HG02623 (cell line): ENCODE results near the gene COMMD10.
A peak's percentile ranks its signal among the peaks of the same experiment; 100 is the strongest.

Source experiments
- ATAC-seq: cut with Tn5 transposase; IDR thresholded peaks from one replicate; pipeline ENCODE4 v1.9.1; 2021; ENCODE audit warnings: moderate library complexity; ENCODE audit not compliant: unreplicated experiment

Gene COMMD10

DNA sequence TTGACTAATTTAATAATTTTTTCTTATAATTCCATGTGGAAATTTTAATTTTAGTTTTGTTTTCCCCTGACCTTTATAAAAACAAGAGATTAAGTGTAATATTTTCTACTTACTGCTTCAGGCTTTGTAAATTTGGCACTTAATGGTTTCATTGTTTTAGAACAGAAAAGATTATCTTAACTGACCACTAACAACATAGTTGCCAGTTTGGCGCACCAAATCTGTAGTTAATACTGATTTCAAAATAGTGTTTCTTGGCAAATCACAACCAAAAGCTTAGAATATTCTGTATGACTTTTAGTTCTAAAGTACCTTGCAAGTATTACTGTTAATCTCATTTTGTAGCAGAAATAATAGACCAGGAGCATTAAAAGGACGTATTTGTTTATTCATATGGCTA lies 124.3 kb downstream of the COMMD10 start:
- no peak for ATAC-seq

DNA sequence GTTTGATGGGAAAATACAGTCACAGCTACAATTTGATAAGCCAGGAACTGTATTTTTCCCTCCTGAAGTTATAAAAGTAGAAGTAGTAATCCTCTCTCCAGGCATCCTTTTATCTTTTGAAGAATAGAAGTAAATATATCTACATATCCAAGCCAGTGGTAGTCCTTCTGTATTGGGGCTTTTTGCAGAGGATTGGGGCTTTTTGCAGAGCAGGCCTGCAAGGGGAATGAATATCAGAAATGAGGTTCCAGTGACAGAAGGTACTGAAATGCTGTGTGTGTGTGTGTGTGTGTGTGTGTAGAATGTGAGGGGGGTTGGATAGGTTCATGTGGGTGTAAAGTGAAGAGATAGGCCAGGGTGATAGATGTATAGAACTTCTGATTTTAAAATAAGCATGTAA lies 127.4 kb downstream of the COMMD10 start:
- no peak for ATAC-seq

DNA sequence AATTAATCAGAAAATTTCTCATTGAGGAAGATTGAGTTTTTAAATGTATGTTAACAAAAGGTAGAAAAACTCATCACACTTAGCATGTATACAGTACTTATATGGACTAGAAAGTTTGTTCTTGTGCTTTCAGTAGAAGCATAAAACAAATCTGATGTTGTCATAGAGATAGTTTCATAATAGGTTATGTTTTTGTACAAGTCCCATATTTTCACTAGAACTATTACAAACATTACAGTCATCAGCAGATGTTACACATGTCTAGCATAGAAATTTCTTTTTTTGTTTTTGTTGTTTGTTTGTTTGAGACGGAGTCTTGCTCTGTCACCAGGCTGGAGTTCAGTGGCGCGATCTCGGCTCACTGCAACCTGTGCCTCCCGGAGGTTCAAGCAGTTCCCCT lies 131.4 kb downstream of the COMMD10 start:
- no peak for ATAC-seq

DNA sequence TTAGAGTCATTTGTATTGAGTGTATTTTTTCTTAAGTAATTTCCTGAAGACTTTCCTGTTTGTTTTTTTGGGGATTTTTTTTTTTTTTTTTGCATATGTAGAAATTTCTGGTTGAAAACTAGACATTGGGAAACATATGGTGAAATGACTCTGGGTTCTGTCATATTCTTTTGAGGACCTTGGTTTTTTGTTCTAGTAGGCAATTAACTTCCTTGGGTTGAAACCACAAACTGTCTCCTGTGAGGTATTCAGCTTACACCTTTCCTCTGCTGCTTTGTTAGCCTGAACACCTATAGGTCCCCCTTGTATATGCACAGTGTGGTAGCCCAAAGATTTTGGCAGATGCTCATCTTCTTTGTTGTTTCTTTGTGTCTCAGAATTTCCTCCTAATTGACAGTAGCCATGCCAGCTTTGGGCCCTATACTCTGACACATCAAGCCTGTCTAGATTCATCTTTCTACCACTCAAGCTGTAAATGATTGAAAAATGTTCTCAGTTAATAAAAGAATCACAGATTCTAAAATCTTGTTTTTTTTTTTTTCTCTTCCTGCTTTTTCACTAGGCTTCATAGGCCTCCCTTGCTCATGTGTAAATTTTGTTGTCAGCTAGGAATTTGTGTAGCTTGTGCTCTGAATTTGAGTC lies 140.6 kb downstream of the COMMD10 start:
- ATAC-seq, result no peak

DNA sequence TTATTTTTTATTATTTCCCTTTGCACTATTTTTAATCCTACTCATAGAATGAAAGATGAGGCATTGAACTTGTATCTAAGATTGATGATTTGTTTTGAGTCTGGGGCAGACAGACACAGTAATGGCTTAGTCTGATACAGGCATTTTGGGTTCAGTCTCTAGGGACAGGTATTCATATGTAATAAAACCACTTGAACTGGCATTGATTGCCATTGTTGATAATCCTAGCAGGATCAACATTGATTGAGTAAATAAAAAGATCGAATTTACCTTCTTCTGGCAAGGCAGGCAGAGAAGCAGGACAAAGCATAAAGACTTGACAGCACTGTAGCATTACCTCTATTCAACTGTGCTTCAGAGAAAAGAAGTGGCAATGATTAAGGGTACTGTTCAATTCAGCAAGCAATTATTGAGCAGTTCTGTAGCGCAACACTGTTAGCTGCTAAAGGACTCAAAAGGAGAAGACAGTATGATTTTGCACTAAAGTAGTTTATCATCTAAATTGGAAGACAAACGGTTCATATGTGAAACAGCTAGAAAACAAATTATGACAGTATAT lies 144.4 kb downstream of the COMMD10 start:
- ATAC-seq, result no peak

DNA sequence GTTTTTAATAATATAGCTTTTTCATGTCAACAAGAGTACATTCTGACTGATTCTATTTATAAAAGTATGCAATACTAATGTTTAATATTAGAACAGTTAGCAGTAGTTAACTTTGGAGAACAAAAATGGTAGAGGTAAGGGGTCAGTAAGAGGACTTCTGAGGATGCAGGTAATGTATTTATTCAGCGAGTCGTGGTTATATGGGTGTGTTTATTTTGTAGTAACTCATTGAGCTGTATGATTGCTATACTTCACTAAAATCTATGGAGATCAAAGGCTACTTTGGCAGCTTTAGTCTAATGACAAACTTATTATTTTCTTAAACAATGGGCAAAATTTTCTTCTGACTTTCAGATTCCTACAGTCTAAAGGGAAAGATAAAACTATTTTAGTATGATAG lies 146.5 kb downstream of the COMMD10 start:
- ATAC-seq, result no peak

DNA sequence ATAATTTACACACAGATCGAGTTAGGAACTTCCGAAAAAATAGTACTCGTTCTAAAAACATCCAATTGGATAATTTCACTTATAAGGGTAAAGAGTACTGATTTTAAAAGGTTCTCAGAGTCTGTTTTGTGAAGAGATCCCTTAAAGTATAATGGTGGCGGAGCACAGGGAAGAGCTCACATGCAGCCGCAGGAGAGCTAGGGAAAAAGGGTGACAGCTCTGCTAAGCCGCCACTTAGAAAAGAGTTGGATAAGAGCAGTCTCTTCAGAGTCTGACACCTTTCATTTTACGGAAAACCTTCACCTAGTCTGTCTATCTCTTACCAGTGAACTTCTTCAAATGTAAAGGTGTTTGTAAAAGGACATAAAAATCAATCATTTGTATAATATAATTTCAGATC lies 149.9 kb downstream of the COMMD10 start:
- no peak for ATAC-seq

DNA sequence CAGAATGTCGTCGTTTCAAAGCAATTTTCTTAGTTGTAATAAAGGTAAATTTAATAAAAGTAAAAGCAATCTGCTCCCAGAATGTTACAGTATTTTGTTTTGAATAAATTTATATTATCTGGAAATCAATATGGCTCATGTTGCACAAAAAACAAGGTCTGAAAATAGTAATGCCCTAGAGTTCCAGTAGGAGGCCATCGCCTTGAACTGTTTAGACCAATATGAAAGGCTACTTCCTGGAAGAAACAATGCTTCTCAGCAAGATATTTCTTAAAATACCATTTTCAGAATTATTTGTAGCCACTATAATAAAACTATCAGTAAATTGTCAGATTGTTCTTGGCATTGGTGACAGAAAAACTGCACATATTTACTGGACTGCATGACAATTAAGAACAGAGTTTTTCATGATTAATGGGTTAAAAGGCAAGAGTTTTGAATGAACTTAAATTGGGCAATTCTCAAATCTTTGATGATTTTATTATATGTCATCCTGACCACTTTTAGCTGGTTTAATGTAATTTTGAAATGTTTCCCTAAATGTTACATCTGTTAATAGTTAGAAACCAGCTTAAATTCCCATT lies 153.2 kb downstream of the COMMD10 start:
- no peak for ATAC-seq

DNA sequence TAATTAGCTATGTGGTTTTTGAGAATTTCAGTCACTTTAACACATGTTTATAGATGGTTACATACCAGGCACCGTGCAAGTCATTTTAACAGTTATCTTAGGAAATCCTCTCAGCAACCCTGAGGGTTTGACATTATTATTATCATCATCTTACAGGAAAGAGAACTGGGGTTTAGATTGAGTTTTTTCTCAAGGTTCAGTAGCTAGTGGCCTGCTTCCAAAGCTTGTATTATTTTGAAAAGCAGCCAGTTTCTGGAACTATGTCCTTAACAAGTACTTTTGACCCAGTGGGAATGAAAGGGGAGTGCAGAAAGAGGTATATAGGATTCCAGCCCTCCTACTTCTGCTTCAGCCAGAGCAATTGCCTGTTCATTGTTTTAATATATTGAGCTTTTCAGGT lies 157.5 kb downstream of the COMMD10 start:
- ATAC-seq, result no peak

DNA sequence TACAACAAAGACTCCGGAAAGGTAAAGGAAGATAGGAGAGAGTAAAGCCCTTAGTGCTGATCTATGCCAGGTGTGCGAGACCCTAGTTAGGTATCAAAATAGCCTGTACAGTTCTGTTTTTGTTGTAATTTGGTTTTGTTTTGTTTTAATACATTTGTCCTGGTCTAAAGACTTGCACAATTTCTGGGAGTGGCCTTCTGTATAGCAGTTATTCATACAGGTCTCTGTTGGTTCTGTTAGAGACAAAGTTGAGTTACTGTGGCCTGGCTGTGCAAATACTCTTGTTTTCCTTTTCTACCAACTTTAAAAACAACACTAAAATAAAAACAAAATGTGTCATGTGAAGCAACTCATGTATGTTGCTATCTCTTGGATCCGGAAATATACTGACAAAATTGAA lies 163.6 kb downstream of the COMMD10 start:
- no peak for ATAC-seq

DNA sequence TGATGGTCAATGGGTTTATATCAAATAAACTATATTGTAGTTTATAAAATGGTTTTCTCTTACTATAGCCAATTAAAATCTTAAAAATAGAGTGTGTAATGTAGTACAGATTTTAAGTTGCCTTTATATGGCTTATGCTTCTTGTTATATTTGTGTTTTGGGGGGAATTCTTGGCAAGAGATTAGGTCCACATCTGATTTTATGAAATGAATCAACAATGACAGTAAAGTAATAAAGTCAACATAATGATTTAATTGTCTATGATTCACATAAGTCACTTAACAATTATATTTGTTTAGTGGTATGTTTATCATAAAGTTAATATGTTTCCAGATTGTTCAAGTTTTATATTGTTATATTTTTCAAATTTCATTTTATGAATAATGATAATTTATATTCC lies 164.8 kb downstream of the COMMD10 start:
- ATAC-seq, result no peak

DNA sequence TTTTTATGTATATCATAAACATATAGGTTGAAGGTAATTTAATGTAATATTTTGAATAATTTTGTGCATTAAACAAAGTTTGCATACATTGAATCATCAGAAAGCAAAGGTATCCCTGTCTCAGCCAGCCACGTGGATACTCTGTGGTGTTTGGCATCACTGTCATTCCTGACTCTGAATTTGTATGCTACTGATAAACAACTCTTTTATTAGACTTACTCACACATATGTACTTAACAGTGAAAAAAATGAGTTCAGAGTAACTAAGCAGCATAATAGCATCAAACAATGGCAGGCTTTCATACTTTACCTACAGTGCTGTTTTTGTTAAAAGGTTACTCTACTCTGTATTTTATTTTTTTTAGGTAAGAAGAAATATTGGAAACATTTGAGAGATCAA lies 171.9 kb downstream of the COMMD10 start:
- ATAC-seq, result no peak

DNA sequence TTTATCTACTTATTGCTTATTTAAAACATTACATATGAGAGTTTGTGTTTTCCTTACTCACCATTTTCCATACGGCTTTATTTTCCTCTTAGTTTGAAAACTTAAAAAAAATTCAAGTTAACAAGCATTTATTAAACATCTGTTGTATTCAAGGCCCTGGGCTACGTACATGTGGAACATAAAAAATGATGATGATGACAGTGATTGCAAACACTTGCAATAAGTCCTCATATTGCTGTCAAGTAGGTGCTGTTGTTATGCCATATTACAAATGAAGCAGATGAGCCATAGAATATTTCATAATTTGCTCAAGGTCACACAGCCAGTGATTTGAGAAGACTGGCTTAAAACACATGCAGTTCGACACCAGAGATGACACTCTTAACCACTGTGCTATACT lies 180.6 kb downstream of the COMMD10 start:
- no peak for ATAC-seq

DNA sequence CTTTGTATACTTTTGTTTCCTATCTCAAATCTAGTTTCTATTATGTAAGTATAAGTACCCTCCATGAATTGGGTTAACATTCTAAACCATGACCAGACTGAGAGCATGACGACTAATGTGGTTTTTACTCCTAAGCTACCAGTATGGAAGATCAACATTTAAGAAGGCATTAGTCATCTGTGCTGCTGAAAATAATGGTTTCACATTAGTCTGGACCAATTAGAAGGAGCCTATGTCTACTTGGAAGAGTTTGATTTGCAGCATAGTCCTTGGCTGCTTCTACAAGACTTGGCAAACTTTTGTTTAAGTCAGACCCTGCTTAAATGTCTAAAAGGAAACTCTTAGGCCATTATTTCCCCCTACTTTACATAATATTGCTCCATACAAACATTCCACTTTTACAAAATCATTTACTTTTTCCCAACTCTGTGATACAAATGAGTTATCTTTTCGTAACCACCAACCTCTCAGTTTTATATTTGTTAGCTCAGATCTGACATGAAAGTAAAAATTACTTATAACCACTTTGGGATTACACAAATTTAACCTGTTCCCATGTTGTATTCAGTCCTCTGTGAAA lies 186.7 kb downstream of the COMMD10 start:
- no peak for ATAC-seq

DNA sequence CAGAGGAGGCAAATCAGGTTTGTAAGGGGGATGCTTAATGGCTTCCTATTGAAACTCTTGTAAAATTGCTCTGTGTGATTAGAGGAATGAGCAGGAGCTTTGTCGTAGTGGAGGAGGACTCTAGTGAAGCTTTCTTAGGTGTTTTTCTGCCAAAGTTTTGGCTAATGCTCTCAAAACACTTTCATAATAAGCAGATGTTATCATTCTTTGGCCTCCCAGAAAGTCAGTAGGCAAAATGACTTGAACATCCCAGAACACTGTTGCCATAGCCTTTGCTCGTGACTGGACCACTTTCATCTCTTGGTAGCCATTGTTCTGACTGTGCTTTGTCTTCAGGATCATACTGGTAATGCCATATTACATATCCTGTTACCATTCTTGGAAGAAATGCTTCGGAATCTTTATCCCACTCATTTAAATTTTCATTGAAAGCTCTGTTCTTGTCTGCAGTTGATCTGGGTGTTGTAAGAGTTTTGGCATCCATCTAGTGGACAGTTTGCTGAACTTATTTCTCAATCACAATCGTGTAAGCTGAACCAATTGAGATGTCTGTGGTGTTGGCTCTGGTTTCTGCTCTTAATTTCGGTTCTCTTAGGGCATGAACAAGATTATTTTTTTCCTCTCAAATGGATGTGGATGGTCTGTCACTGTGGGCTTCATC lies 187.6 kb downstream of the COMMD10 start:
- ATAC-seq, result no peak

DNA sequence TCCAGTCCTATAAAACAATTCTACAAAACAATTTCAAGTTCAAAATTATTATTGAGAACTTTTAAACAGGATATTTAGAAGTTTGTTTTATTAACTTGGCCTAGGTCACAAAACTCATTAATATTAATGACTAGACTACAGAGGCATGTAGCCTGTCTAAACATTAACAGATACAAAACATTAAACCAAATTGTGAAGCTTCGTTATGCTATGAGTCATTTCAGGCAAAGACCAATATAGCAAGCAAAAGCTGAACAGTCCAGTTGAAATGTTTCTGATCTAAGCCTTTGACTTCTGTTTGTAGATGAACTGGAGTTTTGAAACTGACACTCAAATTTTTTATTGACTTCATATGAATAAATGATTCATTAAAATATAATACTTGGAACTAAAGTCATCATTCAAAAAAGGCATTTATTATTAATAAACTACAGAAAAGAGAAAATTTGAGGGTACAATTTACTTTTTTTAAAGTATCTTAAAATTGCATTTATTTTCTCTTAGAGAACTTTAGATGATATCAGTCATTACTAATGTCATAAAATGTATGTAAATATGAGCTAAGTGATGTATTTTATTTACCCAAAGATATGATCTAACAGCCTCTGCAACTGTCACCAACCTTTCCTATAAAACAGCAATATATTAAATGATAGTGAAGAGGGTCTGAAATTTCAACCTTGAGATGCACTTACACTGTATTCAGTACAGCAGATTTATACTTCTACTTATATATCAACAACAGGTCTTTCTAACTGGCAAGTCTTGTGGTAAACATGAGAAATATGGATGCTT lies 188.8 kb downstream of the COMMD10 start:
- ATAC-seq, result peak; percentile 89

DNA sequence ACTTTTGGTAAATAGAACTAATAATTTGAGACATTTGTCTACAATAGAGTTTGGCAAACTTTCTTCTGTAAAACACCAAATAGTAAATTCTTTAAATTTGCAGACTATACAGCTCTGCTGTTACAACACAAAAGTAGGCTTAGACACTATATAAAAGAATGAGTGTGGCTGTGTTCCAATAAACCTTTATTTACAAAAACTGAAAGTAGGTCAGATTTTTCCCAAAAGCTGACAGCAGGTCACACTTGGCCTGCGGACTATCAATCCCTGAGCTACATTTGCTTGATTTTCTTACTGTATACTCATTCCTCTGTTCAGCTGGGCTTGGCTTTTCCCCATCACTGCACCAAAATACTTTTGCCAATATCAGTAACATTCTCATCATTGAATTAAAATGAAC lies 189.4 kb downstream of the COMMD10 start:
- no peak for ATAC-seq

DNA sequence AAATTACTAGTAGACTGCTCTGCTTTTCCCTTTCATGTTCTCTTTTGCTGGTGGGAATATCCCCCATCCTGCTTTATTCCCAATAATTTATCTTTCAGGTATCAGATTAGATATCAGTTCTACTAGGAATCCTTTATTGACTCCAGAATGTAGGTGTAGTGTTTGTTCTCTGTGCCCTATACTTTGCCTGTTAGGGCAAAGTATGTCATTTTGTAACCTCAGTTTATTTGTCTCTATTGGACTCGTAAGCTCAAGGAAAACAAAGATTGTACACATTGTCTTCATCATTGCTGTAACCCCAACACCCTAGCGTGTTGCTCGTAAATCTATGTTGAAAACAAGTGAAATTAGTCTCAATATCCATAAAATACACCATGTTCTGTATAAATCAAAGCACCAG lies 190.5 kb downstream of the COMMD10 start:
- ATAC-seq, result no peak

DNA sequence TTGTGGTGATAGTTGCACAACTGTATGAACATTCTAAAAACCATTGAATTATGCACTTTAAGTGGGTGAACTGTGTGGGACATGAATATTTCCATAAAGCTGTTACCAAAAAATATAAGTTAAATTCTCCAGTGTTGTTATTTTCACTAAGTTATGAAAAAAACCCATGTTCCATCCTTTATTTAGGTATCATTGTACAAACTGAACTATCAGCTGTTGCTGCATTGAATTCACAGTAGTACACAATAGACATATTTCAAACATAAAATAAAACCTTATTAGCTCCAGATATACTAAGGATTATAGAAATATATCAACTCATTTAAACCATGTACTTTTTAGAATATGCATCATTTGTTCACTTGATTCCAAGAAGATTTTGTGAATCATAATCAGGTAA lies 192.1 kb downstream of the COMMD10 start:
- ATAC-seq, result no peak

DNA sequence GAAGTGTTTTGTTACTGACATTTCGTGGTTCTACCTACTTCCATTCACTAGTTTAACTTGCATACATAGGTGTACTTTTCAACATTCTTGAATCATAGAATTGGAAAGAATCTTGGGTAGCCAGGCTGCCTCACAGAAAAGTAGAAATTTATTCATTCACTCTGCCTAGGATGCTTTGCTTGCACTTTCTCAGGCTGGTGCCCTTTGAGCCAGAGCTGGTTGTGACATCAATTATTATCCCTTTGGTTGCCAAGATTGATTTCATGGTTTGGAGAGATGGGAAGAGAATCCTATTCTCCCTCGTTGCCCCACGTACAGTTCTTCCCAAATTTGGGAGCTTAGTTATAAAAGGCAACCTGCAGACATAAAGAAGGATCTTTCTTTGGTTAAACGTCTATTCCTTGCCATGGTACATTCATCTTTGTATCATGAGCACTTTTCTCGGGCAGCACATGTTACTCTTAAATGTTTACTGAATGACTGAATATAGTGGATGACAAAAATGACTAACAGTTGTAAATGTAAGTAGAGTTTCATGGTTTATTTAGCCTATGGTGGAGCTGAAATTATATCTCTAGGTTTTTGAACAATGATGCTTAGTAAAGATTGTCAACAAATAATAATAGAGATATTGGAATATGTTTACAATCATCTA lies 195.5 kb downstream of the COMMD10 start:
- no peak for ATAC-seq

DNA sequence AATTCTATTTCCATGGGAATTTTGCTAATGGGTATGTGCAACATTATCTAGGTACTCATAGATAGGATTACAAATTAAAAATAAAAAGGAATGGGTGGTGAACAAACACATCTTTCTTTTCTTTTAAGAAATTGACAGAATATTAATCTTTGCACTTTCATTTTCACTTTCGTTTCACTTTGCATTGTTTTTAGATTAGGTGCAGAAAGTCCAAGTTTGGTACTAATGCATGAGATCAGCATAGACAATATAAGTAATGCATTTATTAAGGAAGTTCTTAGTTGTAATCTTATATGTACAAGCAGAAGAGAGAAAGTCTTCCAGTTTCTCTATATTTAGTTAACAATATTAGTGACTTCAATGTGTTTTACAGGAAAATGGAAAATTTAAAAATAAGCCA lies 196.5 kb downstream of the COMMD10 start:
- ATAC-seq, result no peak
